Measurements from ENCODE around the gene NEIL1.
"Not testable (repeated sequence)": the region's sequence is repeated elsewhere in the genome, so short reads cannot be mapped to it uniquely, and the experiment has no call there.

NEIL1 gene

GRCh38 chr15:75332093-75332492, 14.7 kb upstream of the NEIL1 start:
- DNase-seq = not testable (repeated sequence)

GRCh38 chr15:75333654-75334419, 13.0 kb upstream of the NEIL1 start:
- not testable (repeated sequence) for DNase-seq

- DNase-seq = no peak
Observed at GRCh38 chr15:75335313-75335704, 11.5 kb upstream of the NEIL1 start.

- peak; percentile 51 to 96 (median 89) for DNase-seq
Observed at GRCh38 chr15:75335705-75336355, 11.0 kb upstream of the NEIL1 start, which contains the start of gene COMMD4. Gene COMMD4 (plus strand): TSS chr15:75336063. CDS start chr15:75336090, 27 bp downstream.

- DNase-seq = no peak
Observed at GRCh38 chr15:75338661-75339240, 8.1 kb upstream of the NEIL1 start.

GRCh38 chr15:75339531-75340240, 7.2 kb upstream of the NEIL1 start:
- no peak for DNase-seq

- DNase-seq = no peak
Observed at GRCh38 chr15:75342221-75342620, 4.6 kb upstream of the NEIL1 start.

GRCh38 chr15:75343953-75344352, 2.9 kb upstream of the NEIL1 start:
- DNase-seq = peak in 20 of 58 donors; percentile 7 to 72 (median 23)

- DNase-seq = peak in 55 of 58 donors; percentile 28 to 81 (median 62)
Observed at GRCh38 chr15:75347222-75348033, 589 bp downstream of the NEIL1 start.

- peak in 6 of 58 donors; percentile 22 to 47 (median 29) for DNase-seq
Observed at GRCh38 chr15:75348034-75348561, 1.3 kb downstream of the NEIL1 start.

- peak in 12 of 58 donors; percentile 7 to 44 (median 26) for DNase-seq
Observed at GRCh38 chr15:75348562-75349350, 1.9 kb downstream of the NEIL1 start.

- DNase-seq = not testable (repeated sequence)
Observed at GRCh38 chr15:75349351-75349669, 2.5 kb downstream of the NEIL1 start.

- no peak for DNase-seq
Observed at GRCh38 chr15:75349851-75350588, 3.2 kb downstream of the NEIL1 start.

GRCh38 chr15:75350601-75351361, 3.9 kb downstream of the NEIL1 start:
- no peak for DNase-seq

- peak in 1 of 58 donors; percentile 8 for DNase-seq
Observed at GRCh38 chr15:75352186-75353080, 5.6 kb downstream of the NEIL1 start.

- DNase-seq = no peak
Observed at GRCh38 chr15:75353604-75354003, 6.8 kb downstream of the NEIL1 start.

GRCh38 chr15:75354454-75354853, 7.6 kb downstream of the NEIL1 start:
- DNase-seq = no peak
